Testis (tissue), 2 donors: Measurements from ENCODE around the gene CAPN6.

Experiments used
- CTCF ChIP-seq, 3 experiments: fragments of 450-650 bp in 2 of 3; fragments of 200-600 bp in 1 of 3; sonication (generic) in 1 of 3; IDR thresholded peaks; one replicate each; pipeline ENCODE4 v1.5.1; 2016 to 2019; ENCODE audit warnings: antibody characterized with exemption in 3 of 3, mild to moderate bottlenecking in 2 of 3, moderate library complexity in 1 of 3
- POLR2A ChIP-seq: fragments of 450-650 bp; IDR thresholded peaks from one replicate; pipeline ENCODE4 v1.6.1; 2017; ENCODE audit warnings: antibody characterized with exemption, mild to moderate bottlenecking, moderate library complexity

GRCh38 chrX:111257733-111258132 is 12.6 kb downstream of the CAPN6 start:
- TF ChIP-seq CTCF (IDR thresholded peaks at IDR 0.05) (no peak), POLR2A (no peak)
